Ishikawa (cell line): ENCODE data around the gene PPP2R2C.

Experiments
- CREB1 ChIP-seq: IDR thresholded peaks from 2 replicates; pipeline ENCODE4 v1.6.1; 2012; ENCODE audit warnings: low read depth
- EGR1 ChIP-seq: IDR thresholded peaks from 2 replicates; pipeline ENCODE4 v1.6.1; 2012
- FOXM1 ChIP-seq: IDR thresholded peaks from 2 replicates; pipeline ENCODE4 v1.6.1; 2012; ENCODE audit warnings: low read depth, borderline replicate concordance
- MAX ChIP-seq: IDR thresholded peaks from 2 replicates; pipeline ENCODE4 v1.6.1; 2012
- NFIC ChIP-seq: IDR thresholded peaks from 2 replicates; pipeline ENCODE4 v1.6.1; 2012

GRCh38 chr4:6292376-6293096, 179.9 kb downstream of the PPP2R2C start:
- TF ChIP-seq MAX (no peak), EGR1 (no peak), CREB1 (no peak), FOXM1 (no peak), NFIC (no peak)
